Testis (tissue), 2 donors: Measurements from ENCODE around the gene CDH22.

Source experiments
- CTCF ChIP-seq, 3 experiments: fragments of 450-650 bp in 2 of 3; fragments of 200-600 bp in 1 of 3; sonication (generic) in 1 of 3; IDR thresholded peaks; one replicate each; pipeline ENCODE4 v1.5.1; 2016 to 2019; ENCODE audit warnings: antibody characterized with exemption in 3 of 3, mild to moderate bottlenecking in 2 of 3, moderate library complexity in 1 of 3
- POLR2A ChIP-seq: fragments of 450-650 bp; IDR thresholded peaks from one replicate; pipeline ENCODE4 v1.6.1; 2017; ENCODE audit warnings: antibody characterized with exemption, mild to moderate bottlenecking, moderate library complexity

GRCh38 chr20:46195264-46196036 lies 112.8 kb downstream of the CDH22 start:
- TF ChIP-seq CTCF (IDR thresholded peaks at IDR 0.05) (no peak), POLR2A (no peak)
